Dermis blood vessel endothelial cell (primary cell): ENCODE data around the gene NPHP4. TPM values are rescaled to one million over a fixed set of nuclear protein-coding genes. Genes with fewer than 3 reads are reported as not detected.
A peak's percentile ranks its signal among the peaks of the same experiment; 100 is the strongest.

Experiments used
- DNase-seq: peaks from one replicate; pipeline ENCODE4 v3.0.0; 2010
- total RNA-seq: library from RNA; depleted of rRNA; stranded (reverse); fragments of >200 nt; gene quantifications from 2 replicates; pipeline ENCODE4 v1.2.3, GENCODE V29; 2014

NPHP4 gene
- total RNA-seq, 1 donor from 2014 or later = 5.1 TPM

DNA sequence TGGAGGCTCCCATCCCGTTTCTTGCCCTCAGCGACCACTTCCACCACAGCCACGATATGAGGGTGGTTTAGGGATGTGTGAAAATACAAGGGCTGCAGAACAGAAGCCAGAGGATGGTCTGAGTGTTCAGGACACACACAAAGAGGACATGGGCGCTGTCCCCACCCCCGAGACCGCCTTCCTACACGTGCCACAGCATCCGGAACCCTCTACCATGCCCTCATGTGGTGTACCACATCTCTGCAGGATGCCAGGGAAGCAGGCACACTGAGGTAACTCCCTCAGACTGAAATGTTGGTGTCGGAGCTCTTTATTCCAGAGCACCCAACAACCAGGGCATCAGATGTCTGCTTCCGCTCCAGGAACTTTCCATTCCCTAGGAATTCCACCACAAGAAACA is 23.1 kb downstream of the NPHP4 start:
- no peak for DNase-seq

DNA sequence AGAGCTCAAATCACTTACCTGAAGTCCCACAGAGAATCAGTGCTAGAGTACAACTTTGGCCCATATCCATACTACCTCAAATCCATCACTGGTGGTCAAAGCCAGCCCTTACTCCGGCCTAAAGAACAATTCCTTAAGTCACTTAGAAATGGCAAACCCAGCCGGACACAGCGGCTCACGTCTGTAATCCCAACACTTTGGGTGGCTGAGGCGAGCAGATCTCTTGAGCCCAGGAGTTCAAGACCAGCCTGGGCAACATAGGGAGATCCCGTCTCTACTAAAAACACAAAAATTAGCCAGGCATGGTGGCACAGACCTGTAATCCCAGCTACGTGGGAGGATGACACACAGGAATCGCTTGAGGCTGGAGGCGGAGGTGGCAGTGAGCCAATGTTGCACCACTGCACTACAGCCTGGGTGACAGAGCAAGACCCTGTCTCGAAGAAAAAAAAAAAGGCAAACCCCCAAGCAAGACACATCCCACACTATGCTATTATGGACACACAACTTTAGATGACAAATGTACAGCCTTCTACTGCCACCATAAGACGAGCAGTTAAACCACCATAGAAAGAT is 24.0 kb downstream of the NPHP4 start:
- no peak for DNase-seq

DNA sequence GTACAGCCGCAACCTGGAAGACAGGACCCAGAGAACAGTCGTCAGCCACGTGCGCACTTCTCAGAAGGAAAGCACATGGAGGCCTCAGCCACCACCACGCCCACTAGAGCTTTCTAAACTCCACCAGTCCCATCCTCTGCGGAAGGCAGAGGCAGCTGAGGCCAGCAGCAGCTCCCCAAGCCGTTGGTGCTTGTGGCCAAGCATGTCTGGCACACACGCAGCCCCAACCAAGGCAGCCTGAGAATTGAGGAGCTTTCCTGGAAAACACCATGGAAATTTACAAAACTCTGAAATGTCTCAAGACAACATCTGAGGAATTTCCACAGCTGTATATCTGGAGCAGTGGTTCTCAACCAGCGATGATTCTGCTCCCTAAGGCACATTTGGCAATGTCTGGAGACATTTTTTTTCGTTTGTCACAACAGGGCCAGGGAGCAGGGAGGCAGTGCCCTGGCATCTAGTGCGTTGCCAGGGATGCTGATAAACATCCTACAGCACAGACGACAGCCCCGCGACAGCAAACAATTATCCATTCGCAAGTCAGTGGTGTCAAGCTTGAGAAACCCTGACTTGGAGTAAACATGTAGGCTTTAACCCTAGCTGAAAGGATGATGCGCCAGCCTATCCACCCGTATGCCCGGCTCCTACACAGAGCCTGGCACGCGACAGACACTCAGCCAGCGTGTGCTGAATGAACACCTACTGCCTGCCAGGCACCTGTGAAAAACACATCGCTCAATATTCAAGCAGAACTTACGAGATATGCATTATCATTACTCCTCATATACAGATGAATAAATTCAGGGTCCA is 24.7 kb downstream of the NPHP4 start:
- no peak for DNase-seq

DNA sequence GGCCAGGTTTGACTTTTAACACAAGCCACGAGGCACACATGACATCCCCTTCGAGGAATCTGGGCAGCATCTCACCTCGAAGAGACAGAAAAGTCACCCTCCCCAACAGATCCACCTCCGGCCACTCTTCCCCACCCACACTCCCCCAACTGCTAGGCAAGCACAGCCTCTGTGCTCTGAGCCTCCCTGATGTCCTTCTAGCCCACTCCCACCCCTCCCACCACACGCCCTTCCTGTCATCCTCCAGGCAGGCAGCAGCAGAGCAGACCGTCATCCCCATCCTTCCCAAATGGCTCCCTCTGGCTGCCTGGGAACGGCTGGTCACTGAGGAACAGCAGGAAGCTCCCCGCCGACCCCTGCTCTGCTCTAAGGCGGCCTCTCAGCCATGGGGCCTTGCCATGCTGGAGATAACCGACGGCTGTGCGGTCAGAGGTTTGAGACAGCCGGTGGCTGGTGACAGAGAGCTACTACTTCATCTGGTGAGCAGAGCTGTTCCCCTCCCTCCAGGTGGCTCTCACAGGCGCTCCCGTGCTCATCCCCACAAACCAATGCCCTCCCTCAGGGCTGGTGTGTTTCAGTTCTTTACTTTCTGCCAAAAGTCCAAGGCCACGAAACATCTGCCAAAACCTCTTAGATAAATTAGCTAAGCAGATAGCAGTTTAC is 25.6 kb downstream of the NPHP4 start:
- DNase-seq = no peak

DNA sequence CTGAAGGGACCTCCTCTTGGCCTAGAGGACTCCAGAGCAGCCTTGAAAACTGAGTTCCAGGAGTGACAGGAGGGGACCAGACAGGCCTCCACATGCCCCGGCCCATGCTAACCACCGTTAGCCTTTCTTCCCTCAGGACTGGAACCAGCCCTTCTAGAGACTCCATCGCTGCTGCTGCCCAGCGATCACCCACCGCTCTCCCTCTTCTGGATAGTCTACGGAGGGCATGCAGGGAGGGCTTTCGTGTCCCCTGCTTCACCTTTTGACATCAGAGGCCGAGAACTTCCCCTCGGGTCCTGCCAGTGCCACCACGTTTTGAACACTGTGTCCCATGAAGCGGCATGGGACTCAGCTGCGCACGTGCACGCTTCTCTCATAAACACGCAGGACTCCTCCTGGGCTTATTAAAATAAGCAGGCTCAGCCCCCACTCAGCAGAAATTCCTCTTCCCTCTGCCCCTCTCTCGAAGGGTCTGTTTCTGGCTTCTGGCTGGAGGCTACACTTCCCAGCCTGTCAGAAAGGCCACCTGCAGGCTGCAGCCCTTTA is 26.6 kb downstream of the NPHP4 start:
- DNase-seq = no peak

DNA sequence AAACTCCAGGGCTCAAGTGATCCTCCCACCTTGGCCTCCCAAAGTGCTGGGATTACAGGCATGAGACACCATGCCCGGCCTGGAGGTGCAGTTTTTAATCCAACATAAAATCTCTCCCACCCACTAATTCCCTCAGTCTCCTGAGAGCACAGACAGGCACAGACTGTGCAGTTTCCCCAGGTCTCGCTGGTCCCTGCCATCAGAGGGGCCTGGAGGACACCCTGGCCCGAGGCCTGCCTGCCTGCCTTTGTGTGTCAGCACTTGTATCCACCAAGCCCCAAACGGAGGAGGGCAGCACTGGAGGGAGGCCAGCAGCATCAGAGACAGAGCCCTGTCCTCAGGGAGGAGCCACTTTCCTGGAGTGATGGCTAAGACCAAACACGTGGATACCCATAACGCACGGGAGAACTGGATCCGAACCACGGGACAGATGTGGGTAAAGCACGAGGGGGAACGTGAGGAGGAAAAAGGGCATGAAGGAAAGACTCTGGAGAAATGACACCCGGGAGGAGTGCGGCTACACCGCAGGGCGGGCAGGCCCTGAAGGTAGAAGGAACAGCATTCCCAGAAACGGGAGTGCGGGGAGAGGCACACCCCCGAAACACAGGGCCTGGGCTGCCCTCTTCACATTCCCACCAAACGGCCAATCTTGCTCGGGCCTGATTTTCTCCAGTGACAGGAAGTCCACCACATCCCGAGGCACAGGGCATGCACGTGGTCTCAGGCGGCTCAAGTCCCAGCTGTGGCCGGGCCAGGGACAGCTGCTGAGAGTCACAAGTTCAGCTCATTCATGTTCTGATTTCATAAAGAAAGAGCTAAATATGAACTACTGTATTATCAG is 29.7 kb downstream of the NPHP4 start:
- DNase-seq = no peak

DNA sequence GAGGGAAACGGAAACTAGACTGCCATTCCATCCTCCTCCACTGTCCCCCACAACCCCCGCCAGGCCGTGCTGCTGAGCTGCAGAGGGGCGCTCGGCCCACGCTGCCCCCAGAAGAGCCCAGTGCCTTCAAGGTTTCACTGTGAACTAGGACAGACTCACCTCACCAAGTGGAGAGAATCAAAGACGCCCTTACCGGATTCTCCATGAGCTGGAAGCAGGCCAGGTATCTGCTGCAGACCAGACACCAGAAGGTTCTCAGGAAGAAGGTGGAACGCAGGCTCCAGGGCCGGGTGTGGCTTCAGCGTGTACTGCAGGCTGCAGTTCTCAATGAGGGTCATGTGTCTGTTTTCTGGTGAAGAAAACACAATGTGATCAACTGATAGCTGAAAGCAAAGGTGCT is 30.6 kb downstream of the NPHP4 start:
- peak; percentile 15 for DNase-seq

DNA sequence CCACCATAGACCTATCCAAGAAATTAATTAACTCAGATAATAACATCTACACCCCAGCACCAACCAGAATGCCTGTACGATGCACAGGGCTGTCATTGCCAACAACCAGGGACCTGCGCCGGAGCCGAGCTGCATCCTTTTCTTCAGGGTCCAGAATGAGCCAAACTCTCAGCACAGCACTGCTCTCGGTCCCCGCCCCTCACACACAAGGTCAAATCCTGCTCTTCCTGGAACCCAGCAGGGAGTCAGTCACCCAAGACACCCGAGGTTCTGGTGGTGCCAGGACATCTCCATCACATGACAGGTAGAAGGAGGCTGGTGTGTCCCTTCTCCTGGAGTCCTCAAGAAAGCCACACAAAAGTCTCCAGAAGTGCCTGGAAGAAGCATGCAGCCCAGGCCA is 31.9 kb downstream of the NPHP4 start:
- no peak for DNase-seq

DNA sequence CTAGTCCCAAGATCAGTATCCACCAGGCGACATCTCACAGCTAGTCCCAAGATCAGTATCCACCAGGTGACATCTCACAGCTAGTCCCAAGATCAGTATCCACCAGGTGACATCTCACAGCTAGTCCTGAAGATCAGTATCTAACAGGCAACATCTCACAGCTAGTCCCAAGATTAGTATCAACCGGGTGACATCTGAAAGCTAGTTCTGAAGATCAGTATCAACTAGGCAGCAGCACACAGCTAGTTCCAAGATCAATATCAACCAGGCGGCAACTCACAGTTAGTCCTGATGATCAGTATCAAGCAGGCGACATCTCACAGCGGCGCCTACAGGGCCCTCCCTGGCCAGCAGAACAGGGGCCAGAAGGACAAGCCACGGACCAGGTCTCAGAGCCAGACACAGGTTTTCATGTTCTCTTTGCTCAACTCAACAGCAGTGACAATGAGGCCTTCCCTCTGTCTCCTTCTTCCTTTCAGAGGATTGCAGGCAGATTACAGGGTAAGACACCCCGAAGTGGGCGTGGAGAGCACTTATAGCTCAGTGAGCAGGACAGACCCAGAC is 32.5 kb downstream of the NPHP4 start:
- DNase-seq = no peak

DNA sequence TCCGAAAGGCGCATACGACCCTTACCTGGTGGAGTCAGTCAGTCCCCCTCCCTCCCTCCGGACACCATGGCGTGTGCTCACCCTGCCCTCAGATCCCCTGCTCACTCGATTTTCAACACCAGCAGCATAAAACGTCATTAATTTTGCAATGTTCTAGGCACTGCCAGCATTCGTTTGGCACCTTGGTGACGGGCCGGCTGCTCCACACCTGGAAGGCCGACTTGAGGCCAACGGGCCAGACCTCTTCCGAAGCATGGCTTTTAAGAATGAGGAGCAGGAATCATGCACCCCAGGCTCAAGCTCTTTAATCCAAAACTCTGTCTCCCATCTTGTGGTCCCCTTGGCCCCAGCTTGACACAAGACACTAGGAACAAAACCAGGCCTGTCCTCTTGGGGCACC is 33.1 kb downstream of the NPHP4 start:
- no peak for DNase-seq

DNA sequence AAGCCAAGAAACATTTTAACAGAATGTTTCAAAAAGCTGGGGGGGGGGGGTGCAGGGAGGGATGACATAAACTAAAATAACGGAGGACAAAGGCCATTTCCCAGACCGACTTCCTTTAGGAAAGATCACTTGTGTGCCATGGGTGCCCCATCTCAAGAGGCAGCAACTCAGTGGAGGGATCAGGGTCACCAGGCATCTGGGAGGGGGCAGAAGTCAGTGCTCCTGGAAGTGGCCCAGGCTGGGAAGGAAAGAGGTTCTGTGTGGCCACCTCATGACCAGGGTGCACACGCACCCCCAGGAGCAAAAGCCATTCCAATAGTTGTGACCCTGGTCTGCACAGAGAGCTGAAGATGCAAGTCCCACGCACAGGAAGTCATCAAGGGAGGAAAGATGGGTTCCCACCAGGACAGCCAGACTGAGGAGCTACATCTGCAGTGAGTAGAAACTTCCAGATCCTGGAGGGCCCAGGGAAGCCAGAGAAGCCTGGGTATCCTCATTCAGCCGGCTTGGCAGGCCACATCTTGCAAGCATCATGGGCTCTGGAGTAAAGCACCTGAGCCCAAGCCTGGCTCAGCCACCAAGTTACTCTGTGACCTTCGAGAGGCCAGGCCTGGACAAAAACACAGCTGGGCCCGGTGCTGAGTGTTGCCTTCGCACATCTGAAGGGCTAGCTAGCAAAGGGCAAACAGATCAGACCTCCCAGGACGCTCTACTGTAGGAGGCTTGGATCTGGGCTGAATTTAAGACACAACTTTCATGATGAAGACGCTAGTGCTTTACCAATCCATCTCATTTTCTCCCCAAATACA is 36.0 kb downstream of the NPHP4 start:
- DNase-seq = no peak

DNA sequence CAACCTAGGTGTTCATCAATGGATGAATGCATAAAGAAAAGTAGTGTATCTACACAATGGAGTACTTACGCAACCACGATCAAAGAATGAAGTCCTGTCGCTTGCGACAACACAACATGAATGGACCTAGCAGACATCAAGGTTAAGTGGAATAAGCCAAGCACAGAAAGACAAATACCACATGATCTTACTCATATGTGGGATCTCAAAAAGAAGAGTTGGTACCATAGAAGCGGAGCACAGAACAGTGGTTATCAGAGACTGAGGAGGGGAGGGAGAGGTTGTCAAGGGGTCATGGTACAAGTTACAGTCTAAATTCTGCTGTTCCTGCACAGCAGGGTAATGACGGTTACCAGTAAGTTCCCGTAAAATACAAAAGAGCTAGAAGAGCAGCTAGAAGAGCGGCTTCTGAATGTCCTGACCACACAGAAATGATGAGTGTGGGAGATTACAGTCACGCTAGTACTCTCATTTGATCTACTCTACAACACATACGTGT is 36.7 kb downstream of the NPHP4 start:
- no peak for DNase-seq

DNA sequence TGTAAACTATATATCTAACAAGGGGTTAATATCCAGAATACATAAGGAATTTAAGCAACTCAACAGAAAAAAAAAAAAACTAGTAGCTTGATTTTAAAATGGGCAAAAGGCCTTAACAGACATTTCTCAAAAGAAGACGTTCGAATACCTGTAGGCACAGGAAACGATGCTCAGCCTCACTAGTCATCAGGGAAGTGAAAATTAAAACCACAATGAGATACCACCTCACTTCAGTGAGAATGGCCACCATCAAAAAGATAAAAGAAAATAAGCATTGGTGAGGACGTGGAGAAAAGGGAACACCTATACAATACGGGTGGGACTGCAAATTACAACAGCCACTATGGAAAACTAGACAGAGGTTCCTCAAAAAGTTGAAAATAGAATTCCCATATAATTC is 37.3 kb downstream of the NPHP4 start:
- no peak for DNase-seq

DNA sequence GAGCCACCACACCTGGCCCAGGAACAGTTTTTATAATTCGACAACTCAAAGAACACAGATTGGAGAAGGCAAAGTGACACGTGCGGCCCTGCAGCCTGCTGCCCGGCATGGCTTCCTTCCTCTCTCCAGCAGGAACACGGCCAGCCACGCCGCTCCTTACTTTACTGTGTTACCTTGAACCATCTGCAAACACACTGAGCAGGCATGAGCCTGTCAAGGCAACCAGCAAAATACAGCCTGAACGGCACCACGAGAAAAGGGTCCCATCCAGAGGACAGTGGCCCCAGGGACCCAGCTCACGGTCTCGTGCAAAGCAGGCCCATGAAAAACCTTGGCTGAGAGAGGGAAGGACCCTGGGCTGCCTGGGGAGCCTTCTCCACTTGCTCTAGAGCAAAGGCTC is 38.8 kb downstream of the NPHP4 start:
- no peak for DNase-seq

DNA sequence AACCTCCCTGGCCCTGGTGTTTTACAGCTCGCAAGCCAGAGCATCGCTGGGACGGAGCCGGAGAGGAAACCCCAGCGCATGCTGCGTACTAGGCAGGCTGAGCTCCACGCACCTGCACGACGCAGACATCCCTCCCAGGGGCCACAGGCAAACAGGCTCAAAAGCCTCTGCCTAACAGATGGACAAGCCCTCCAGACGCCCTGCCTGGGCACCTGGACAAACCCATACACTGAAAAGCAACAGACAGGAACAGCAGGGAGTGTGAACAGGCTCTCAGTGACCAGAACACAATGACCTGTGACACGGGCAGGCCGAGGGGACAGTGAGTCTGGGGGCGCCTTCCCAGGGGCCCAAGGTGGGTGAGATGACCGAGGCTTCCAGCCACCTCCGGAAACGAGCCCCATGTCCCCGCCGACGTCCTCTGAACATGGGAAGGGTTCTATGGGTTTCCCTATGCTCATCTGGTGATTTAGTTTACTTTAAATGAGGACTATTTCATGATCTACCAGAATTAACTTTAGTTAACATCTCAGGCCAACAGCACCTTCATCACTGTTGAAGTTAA is 40.3 kb downstream of the NPHP4 start:
- no peak for DNase-seq

DNA sequence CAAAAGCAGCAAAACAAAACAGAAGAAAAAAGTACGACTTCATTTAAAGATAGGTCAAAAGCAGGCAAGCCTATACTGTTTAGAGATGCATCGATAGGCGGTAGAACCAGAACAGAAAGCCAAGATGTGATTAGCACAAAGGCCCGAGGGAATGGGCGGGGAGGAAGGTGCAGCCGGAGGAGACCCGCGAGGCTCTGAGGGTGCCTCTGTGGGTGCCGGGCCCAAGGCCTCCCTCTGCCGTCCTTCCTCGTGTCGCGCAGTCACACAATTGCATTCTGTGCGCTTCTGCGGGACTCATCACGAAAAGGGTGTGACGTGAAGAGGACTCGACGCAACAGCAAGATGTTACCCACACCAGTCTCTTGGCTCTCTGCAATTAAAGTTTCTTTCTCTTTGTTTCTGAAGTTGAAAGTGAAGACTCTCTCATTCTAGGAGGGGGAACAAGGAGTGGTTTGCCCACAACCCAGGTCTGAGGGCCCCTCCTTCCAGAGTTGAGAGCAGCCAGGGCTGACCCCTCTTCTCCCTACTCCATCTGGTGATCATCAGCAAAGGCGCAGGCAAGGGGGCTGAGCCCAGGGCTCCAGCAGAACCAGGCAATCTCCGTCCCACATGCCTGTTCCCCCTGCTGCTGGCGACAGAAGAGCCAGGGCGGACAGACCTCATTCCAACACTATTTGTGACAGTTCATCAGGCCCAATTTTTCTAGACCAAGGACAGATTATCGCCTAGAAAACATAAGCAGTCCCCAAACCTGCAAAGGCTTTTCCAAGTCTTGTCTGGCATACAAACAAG is 41.0 kb downstream of the NPHP4 start:
- DNase-seq = no peak

DNA sequence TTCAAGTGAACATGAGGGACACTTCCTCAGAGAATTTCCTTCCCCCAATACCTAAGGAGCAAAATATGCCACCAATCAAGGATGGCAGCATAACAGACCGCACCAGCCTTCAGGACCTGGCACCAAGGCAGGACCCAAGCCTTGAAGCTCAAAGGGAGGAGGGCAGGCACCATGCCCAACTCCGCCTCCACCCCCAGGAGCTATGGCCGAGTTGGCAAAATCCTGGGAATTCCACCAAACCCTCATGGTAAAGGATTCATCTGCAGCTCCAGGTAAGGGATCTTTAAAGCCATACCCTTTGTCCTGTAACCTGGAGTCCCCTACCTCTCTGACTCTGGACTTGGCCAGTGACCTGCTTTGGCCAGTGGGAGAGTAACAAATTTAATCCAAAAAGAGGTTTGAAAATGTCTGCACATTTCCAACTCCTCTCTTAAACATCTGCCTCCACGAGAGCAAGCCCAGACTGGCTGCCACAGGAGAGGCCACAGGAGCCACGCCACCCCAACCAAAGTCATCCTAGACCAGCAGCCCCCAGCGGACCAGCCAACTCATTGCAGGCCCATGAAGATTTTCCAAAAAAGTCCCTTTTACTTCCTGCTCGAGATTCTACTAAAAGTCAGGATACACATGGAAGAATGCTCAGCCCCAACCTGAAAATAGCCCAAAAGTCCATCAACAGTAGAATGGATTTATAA is 41.9 kb downstream of the NPHP4 start:
- DNase-seq = no peak

DNA sequence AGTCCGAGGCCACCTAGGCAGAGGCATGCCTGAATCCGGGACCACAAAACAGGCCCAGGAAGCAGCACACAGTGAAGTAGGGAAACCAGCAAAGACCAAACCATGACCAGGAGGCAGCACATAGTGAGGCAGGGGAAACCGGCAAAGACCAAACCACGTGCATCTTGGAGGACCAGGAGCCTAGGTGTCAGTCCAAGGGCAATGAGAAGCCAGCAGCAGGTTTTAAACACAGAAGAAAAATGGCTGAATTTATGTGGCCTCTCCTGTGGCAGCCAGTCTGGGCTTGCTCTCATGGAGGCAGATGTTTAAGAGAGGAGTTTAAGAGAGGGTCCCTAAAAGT is 42.5 kb downstream of the NPHP4 start:
- DNase-seq = no peak

DNA sequence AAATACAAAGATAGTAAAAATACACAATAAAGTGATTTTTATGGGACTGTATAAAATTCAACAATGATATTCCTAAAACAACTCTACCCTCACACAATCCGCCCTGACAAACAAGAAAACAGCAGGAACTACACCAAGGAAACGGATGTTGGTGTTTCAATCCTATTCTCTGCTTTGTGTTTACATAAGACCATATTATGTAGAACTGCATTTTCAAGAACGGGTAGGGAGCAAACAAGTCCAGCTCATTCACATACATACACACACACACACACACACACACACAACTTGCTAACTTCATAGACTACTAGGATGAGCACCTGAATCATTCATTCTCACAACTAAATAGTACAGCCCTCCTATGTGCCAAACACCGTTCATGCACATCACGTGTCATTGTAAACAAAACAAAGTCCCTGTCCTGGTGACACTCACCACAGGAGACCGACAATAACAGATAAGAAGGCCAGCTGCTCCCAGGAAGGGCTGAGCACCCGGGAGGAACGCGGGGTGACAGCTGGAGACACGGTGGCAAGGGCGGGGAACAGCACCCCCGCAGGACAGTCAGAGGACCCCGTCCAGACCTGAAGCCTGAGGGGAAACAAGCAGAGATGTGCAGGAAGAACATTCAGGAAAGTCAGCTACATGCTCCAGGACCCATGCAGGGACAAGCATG is 43.0 kb downstream of the NPHP4 start:
- no peak for DNase-seq
